HUDEP-2 (cell line): ENCODE measurements around the gene TSPEAR.
"Not testable (repeated sequence)": the region's sequence is repeated elsewhere in the genome, so short reads cannot be mapped to it uniquely, and the experiment has no call there.

Experiments used
- DNase-seq, 76 experiments: peaks; one replicate each; lab custom pipeline; 2025; ENCODE audit not compliant: unreplicated experiment in 76 of 76; lab: John Stamatoyannopoulos, UW

The TSPEAR gene

DNA sequence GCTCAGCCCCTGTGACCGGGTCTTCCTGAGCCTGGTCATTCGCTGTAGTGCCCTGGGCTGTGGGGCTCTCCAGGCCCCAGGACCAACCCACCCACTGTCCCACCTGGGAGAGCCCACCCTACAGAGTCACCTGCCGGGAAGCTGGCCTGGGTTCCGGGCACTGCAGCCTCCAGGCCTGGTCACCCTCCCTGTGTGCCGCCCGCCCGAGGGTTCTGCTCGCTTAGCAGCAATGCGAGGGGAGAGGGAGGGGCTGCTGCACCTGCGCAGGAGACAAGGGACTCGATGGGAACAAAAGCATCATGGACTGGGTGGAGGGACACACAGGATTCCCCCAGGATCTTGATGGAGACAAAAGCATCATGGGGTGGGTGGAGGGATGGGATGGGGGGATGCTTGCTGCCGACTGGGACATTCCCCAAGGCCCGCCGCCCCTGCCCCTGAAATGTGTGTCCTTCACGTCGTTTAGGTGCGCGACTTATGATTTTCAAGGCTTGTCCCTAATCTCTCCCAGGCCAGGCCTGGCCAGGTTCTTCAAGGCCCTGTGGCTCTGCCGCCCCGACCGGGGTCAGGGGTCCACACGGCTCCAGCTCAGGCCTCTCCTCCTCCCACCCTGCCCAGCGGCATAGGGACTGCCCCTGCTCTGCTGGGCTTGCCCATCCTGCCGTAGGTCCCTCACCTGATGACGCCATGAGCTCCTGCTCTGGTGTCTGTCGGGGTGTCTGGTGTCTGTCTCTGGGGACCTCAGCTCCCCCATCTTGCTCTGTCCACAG is 97.8 kb downstream of the TSPEAR start:
- DNase-seq, result no peak

DNA sequence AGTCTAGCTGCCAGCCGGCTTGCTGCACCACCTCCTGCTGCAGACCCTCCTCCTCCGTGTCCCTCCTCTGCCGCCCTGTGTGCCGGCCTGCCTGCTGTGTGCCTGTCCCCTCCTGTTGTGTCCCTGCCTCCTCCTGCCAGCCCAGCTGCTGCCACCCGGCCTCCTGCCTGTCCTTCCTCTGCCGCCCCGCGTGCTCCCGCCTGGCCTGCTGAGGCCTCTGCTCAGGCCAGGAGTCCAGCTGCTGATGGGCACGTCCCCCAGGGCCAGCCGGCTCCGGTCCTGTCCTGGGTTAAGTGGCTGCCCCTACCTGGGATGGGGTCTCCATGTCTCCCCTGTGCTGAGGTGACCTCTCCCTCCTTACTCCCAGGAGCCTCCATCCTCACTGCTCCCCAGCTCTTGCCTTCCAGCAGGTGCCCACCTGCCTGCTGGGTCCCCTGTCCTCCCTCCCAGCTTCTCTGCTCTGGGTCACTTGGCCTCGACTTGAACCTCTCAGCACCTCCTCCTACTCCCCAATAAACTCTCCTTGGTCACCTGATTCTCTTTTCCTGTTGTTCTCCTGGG is 98.6 kb downstream of the TSPEAR start:
- DNase-seq, result no peak

DNA sequence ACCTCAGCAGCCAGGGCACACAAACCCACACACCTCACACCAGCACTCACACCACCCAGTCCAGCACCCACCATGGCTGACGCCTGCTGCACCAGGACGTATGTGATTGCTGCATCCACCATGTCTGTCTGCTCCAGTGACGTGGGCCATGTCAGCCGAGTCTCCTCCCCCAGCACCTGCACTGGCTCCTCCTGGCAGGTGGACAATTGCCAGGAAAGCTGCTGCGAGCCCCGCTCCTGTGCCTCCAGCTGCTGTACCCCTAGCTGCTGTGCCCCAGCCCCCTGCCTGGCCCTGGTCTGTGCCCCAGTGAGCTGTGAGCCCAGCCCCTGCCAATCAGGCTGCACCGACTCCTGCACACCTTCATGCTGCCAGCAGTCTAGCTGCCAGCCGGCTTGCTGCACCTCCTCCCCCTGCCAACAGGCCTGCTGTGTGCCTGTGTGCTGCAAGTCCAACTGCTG is 99.3 kb downstream of the TSPEAR start, which contains the start of gene KRTAP10-8:
Gene KRTAP10-8, plus strand, starts transcription at position 51 of the 458 bp plus-strand sequence. Its CDS starts 22 bp downstream, at position 73.
- no peak for DNase-seq

DNA sequence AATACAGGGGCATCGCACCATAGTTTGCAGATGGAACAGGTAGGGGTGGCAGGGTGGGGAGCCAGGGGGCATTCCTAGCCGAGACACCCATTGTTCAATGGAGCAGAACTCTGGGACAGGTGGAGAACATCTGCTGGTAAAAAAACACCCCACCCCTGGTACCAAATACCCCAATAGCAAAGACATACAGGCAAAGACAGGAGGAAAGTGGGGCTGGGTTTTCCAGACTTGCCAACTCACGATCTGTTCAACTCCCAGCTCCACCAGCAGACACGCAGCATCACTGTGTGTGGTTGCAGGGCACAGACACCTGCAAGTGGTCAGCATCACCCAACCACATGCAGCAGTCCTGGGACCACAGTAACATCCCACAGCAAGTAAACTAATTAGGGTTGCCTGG is 99.8 kb downstream of the TSPEAR start:
- no peak for DNase-seq

DNA sequence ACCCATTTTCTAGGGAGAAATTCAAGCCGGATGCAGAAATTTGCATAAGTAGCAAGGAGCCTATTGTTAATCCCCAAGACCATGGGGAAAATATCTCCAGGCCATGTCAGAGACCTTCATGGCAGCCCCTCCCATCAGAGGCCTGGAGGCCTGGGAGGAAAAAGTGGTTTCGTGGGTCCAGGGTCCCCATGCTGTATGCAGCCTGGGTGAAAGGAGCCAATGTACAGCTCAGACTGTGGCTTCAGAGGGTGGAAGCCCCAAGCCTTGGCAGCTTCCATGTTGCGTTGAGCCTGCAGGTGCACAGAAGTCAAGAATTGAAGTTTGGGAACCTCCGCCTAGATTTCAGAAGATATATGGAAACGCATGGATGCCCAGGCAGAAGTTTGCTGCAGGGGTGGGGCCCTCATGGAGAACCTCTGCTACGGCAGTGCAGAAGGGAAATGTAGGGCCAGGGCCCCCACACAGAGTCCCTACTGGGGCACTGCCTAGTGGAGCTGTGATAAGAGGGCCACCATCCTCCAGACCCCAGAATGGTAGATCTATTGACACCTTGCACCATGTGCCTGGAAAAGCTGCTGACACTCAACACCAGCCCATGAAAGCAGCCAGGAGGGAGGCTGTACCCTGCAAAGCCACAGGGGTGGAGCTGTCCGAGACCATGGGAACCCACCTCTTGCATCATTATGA is 101.1 kb downstream of the TSPEAR start:
- not testable (repeated sequence) for DNase-seq

DNA sequence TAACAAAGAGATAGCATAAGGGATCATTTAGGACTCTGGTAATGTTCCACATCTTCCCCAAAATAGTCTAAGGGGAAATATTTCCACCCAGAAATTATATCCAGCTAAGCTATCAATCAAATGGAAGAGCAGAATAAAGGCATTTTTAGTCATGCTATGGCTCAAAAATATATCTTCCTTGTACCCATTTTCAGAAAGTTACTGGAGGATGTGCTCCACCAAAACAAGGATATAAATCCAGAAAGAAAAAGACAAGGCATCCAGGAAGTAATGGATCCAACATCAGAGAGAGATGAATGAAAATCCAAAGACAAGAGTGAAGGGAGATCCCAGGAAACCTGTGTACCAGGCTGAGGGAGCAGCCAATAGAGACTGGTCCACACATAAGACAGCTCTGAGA is 102.2 kb downstream of the TSPEAR start:
- no peak for DNase-seq

DNA sequence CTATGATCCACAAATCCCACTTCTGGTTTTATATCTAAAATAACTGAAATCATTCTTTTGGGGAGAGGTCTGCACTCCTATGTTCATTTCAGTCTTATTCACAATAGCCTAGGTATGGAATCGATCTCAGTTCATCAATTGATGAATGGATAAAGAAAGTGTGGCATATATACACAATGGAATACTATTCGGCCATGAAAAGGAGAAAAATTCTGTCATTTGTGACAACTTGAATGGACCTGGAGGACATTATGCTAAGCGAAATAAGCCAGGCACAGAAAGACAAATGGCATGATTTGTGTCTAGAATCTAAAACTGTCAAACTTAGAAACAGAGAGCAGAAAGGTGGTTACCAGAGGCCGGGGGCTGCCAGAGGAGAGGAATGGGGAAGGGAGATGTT is 104.9 kb downstream of the TSPEAR start:
- no peak for DNase-seq

DNA sequence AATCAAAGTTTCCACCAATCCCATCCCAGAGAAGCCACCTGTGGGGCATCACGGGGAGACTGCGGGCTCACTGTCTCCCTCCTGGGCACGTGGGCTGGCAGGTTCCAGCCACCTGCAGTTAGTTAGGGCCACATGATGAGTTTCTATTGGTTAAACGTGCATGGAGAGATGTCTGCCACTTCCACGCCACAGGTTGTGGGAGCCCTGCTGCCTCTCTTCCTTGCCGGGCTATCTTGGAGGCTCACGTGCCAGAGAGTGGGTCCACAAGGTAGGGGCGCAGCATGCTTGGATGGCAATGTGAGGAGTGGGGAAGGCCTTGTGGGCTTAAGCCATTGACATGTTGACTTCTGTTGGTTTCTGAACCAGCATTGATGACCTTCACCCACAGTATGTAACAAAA is 107.5 kb downstream of the TSPEAR start:
- DNase-seq, result no peak

DNA sequence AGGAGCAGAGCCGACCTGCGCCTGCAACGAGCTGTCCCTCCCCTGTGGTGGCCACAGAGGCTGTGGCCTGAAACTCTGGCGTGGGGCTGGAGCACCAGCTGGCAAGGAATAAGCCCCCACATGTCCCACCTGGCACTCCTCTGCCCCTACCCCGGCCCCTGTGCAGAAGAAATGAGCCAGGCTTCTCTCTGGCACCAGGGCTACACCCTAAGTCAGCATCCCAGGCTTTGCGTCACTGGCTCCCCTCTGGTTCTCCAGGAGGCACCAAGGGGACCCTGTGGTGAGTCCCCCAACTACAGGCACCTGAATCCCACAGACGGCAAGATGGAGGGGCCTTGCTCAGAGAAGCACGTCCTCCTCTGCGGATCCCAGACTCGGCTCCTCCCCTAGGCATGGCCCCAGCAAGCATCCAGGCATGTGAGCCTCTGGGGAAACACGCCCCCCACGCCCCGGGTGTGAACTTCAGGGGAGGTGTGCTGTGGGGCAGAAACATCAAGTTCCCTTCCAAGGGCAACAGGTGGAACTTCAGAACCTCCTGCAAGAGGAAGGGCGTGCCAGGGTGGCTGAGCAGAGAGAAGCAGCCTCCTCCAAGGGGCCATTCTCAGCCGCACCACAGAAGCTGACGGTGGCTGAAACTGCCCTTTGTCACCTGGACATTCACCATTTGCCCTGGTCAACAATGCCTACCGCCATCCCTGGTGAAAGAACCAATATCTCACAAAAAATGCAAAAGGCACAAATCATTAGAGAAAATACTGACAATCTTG is 108.1 kb downstream of the TSPEAR start:
- DNase-seq, result no peak

DNA sequence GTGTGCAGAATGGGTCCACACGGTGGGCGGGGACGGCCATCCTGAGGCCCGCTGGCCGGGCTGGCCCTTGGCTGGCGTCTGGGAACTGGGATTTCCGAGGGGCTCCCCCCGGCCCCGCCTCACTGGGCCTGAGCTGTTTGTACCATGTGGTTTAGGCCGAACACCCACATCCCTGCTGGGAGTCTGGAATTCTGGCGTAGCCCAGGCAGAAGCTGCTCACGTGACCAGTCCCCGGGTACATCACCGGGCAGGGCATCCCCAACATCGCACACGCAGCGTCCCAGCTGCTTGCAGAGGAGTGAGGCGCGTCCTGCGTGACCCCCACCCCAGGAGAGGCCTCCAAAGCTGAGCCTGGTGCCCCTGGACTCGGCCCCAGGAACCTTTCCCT is 108.9 kb downstream of the TSPEAR start:
- no peak for DNase-seq

DNA sequence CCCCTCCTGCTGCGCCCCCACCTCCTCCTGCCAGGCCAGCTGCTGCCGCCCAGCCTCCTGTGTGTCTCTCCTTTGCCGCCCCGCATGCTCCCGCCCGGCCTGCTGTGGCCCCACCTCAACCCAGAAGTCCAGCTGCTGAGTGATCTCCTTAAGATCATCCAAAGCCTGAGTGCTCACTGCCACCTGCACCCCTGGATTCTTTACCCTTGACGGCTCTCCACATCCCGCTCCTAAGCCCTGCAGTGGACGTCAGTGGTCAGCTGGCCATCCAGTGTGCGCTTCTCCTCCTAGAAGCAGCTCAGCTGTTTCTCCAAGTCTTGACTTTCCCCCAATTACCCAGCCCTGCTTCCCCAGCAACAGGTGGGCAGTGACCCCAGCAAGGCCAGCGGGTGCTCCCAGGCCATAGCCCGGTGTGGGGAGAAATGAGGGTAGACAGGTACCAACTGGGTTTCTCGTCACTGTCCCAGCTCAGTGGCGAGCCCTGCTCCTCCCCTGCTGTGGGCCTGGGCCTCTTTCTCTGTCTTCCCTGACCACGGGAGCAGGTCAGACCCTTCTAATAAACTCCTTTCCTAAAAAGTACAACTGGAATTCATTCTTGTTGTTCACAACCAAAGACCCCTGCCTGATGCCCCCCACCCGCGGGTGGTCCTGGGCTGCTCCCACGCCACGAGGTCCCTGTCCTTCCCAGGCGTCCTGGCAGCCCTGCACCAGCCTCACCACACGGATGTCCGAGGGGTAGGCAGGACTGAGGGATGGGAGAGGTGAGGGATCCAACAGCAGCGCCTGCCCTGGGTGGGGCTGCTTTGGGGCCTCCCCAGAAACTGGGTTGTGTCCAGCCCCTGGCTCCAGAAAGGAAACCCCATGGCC is 109.5 kb downstream of the TSPEAR start:
- DNase-seq, result no peak

DNA sequence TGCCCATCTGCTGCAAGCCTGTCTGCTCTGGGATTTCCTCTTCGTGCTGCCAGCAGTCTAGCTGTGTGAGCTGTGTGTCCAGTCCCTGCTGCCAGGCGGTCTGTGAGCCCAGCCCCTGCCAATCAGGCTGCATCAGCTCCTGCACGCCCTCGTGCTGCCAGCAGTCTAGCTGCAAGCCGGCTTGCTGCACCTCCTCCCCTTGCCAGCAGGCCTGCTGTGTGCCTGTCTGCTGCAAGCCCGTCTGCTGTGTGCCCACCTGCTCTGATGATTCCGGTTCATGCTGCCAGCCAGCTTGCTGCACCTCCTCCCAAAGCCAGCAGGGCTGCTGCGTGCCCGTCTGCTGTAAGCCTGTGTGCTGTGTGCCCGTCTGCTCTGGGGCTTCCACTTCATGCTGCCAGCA is 110.3 kb downstream of the TSPEAR start:
- DNase-seq, result peak in 8 of 76 experiments; percentile 10 to 42 (median 21)

DNA sequence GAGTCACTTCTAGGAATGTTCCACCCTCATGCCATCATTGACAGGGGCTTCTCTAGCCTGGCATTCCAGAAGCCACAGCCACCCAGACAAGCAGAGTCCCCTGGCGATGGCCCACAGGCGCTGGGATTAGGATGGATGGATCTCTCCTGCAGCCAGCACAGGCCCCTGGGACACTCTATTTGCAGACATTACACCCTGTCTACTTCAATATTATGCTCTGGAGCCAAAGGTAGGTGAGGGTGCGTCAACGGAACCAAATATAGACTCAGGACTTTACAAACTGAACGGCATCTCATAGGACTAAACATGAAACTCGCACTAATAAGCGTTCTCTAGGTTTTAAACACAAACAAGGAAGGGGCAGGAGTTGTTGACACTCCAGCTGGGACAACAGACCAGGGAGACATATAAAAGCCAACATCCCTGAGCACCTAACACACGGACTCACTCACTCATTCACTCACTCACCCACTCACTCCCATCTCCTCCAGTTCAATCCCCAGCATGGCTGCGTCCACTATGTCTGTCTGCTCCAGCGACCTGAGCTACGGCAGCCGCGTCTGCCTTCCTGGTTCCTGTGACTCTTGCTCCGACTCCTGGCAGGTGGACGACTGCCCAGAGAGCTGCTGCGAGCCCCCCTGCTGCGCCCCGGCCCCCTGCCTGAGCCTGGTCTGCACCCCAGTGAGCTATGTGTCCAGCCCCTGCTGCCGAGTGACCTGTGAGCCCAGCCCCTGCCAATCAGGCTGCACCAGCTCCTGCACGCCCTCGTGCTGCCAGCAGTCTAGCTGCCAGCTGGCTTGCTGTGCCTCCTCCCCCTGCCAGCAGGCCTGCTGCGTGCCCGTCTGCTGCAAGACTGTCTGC is 111.0 kb downstream of the TSPEAR start, which contains the start of gene KRTAP10-7:
Gene KRTAP10-7, plus strand, starts transcription at position 480 of the 861 bp plus-strand sequence. Its CDS starts 25 bp downstream, at position 505.
- DNase-seq, result not testable (repeated sequence)

DNA sequence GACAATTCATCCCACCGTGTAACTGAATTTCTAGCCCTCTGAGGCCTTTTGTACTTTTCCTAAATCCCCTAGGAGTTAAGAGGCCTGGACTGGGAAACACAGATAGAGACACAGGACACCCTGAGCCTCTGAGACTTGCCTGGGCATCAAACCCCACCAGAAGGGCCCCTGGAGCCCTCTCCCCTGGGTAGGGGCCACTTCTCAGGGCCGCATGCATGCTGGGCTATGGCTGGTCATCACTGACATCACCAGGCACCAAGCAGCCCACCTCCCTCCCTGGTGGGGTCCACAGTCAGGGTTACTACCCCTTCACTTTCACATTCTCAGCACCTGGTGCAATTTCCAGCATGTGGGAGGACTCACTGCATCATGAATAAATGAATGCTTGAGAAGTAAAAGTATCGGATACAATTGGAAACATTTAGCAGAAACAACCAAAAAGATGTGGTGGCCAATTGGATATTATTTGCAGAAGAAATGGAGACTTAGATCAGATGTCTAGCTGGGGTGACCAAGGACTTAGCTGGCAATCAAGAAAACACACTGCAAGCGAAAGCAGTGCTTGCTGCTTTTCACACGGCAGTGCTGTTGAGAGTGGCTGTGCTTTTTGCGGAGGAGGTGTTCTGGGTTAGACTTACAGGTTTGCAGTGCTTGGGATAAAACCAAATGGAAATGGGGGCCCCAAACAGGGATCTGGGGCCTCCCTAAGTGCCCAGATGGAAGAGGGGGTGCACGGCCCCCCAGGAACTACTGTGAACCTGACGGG is 111.9 kb downstream of the TSPEAR start:
- no peak for DNase-seq

DNA sequence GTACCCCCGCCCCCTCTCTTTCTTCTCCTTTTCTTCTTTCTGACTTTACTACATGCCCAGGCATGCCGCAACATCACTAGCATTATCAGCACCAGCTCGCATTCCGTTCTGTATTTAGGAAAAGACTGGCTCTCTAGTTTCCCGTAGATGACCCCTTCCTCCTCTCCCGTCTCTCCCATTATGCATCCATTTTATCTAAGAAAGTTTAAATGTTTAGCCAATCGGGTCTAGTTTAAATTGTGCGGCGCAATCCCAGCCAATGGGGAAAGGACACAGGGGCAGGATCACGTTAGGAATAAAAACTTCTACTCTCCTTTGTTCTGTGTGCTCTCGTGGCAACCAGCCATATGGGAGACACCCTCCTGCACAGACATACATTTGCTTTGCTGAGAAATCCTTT is 113.3 kb downstream of the TSPEAR start:
- no peak for DNase-seq

DNA sequence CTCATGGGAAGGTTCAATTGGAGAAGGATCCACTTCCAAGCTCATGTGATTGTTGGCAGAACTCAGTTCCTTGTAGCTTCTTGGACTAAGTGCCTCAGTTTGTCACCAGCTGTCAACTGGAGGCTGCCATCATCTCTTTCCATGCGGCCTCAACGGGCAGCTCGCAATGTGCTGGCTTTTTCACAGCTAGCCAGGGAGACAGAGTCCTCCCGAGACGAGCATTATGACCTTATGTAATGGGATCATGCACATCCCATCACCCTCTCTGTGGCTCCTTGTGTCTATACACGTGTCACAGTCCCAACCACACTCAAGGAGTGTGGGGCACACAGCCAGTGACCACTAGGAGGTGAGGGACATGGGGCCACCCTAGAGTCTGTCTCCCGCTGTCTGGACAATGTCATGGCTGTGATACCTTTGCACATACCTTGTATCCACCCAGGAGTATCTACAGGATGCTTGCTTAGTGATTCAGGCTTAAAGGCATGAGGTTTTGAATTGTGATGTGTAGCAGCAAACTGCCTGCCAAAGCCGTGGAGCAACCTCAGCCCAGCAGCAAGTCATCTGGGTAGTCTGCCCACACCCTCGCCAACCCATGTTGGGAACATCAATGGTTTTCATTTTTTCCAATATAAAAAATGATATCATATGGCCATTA is 115.2 kb downstream of the TSPEAR start:
- no peak for DNase-seq

DNA sequence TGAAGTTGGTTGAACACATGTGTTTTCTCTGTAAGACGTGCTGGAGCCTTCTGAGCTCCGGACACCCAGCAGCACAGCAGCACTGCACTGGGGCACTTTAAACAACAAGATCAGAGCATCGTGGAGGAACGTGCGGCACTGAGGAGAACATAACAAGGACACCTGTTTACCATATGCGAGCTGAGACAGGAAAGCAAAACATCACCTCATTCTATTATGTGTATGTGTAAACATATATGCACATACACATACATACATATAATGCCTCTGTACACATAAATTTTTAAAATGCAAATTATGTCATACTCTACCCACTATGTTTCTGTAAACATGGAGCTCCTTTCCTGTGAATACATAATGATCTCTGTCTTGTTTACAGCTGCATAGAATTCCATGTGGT is 115.8 kb downstream of the TSPEAR start:
- DNase-seq, result no peak
